Measurements from ENCODE around the gene PRKAG2. TPM values are rescaled to one million over a fixed set of nuclear protein-coding genes. Genes with fewer than 3 reads are reported as not detected.

PRKAG2 gene
- total and polyA plus RNA-seq, 2 of the 13 experiments (the other 11 are each of a cell fraction or from before 2014, with no cell fraction given), result 0.90 to 1.3 TPM

DNA sequence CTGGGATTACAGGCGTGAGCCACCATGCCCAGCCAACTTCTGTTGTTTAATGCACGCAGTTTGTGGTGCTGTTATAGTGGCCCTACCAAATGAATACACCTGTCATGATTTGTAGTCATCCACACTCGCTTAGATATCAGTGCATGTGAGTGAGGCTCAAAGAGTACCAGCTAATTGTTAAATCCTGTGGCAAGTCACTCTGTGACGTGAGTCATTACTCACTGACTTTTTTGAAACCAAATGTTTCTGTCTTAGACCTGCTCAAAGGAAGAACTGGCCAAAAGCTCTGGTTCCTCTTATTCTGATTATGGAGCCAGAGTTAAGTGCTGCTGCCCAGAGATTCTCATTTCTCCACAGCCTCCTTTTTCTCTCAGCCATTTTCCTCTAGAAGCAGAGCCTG, 109.4 kb downstream of the PRKAG2 start:
- Histone ChIP-seq H3K27me3 (ENCODE audit: control insufficient read depth in 1 of 2, insufficient read depth in 2 of 2, low read length in 2 of 2) (peaks cover 5 to 49% of the 10 kb centered on the region in 2 experiments; a peak in 3 of 5 replicates), H3K4me2 (ENCODE audit: low read depth, low read length) (no peak overlapping the region), H3K9me3 (ENCODE audit: low read length) (no peaks in the 10 kb centered on the region), H4K20me1 (ENCODE audit: insufficient read depth, low read length) (no peaks in the 10 kb centered on the region), H3K79me2 (ENCODE audit: insufficient read depth, low read length) (no peaks in the 10 kb centered on the region), H3K4me1 (ENCODE audit: insufficient read depth, low read length) (no peaks in the 10 kb centered on the region), H3K9ac (ENCODE audit: insufficient read depth, low read depth, low read length) (no peak overlapping the region), H3K36me3 (replicated peaks in 1 of 2; ENCODE audit: control insufficient read depth in 1 of 2, insufficient read depth in 2 of 2, low read length in 2 of 2) (no peaks in the 10 kb centered on the region), H3K27ac (ENCODE audit: extremely low read length, insufficient read depth, low read length) (no peak overlapping the region), H2AFZ (ENCODE audit: low read length) (no peak overlapping the region), H3K4me3 (replicated peaks in 1 of 3; ENCODE audit: insufficient read depth in 1 of 3, low read depth in 2 of 3, low read length in 3 of 3) (no peak overlapping the region)
- no TSS peak for BruUV-seq (replicated peaks)
- ATAC-seq, result no peak
- intact Hi-C loops (cut with micrococcal nuclease; ENCODE audit: unreplicated experiment) (no loop called here), in situ Hi-C loops (cut with HindIII; ENCODE audit: extremely low pct_ligation_motif_present, low pct_unique_long_range_greater_than_20kb) (no loop called here)
- no peak for FAIRE-seq
- ChIA-PET POLR2A (no interaction called here), CTCF (ENCODE audit: low intra/inter-chr PET ratio, low total read pairs) (no interaction called here)
- TF ChIP-seq CREB1 (IDR thresholded peaks at IDR 0.05) (peak; percentile 36; the same call in 1 of the 2 replicates), CREB1 (CRISPR knock-in tag; IDR thresholded peaks at IDR 0.05) (no peak)
- TF ChIP-seq, protein P1, sequence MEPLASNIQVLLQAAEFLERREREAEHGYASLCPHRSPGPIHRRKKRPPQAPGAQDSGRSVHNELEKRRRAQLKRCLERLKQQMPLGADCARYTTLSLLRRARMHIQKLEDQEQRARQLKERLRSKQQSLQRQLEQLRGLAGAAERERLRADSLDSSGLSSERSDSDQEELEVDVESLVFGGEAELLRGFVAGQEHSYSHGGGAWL (CRISPR knock-in tag; IDR thresholded peaks at IDR 0.05), result no peak
- DNase-seq (ENCODE audit: low spot score), result no peak
- 17% methylated on average over 4 of the region's 4 CpGs for WGBS (ENCODE audit: low lambda C conversion rate)

DNA sequence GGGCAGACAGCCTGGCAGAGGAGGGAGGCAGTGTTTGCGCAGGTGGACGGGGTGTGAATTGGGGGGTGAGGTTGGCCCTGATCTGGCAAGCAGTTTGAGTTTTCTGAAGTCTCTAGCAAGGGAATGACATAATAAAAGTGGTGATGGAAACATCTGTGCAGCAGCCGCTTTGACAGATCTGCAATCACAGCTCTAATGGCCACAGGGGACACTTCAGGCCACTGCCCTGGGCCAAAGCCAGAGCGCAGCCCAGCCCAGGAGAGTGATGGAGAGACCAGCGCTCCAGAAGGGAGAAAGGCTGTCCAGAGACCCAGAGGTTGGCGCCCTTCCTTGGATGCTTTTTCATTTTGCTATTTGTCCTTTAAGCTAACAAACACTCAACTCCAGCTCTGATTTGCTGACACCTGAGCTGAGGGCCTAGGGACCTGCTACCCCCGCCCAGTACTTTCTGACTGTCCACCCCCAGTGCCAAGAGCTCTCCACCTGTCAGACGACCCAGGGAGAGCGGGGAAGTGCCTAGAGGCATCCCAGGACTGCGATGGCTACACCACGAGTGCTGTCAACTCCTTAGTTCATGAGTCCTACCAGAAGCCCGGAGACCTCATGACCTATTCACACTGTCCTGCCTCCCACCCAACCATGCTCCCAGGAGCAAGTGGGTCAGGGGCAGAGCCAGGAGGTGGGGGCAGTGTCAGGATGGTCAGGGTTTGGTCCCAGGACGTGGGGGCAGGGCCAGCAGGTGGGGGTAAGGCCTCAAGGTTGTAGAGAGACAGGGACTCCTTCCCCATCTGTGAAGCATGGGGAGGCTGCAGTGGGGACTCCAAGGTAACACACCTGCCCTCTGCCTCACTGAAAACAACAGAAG, 112.6 kb downstream of the PRKAG2 start:
- no peaks in the 10 kb centered on the region for H4K20me1 ChIP-seq (ENCODE audit: insufficient read depth, low read length)
- H3K27me3 ChIP-seq (ENCODE audit: control insufficient read depth in 1 of 2, insufficient read depth in 2 of 2, low read length in 2 of 2), result peaks cover 3 to 42% of the 10 kb centered on the region in 2 experiments; a peak in 4 of 5 replicates
- no peaks in the 10 kb centered on the region for H3K36me3 ChIP-seq (replicated peaks in 1 of 2; ENCODE audit: control insufficient read depth in 1 of 2, insufficient read depth in 2 of 2, low read length in 2 of 2)
- BruUV-seq (replicated peaks), result no TSS peak
- ChIA-PET POLR2A (no interaction called here), CTCF (ENCODE audit: low intra/inter-chr PET ratio, low total read pairs) (no interaction called here)
- no peaks in the 10 kb centered on the region for H3K9me3 ChIP-seq (ENCODE audit: low read length)
- H3K9ac ChIP-seq (ENCODE audit: insufficient read depth, low read depth, low read length), result no peak overlapping the region
- no peak overlapping the region for H3K4me3 ChIP-seq (replicated peaks in 1 of 3; ENCODE audit: insufficient read depth in 1 of 3, low read depth in 2 of 3, low read length in 3 of 3)
- in situ Hi-C loops (cut with HindIII; ENCODE audit: extremely low pct_ligation_motif_present, low pct_unique_long_range_greater_than_20kb), result no loop called here
- no peak overlapping the region for H3K4me2 ChIP-seq (ENCODE audit: low read depth, low read length)
- ATAC-seq, result no peak
- H3K79me2 ChIP-seq (ENCODE audit: insufficient read depth, low read length), result no peaks in the 10 kb centered on the region
- no peaks in the 10 kb centered on the region for H3K4me1 ChIP-seq (ENCODE audit: insufficient read depth, low read length)
- FAIRE-seq, result no peak
- intact Hi-C loops (cut with micrococcal nuclease; ENCODE audit: unreplicated experiment), result no loop called here
- no peak overlapping the region for H2AFZ ChIP-seq (ENCODE audit: low read length)
- no peak for DNase-seq (ENCODE audit: low spot score)
- TF ChIP-seq, protein P2, sequence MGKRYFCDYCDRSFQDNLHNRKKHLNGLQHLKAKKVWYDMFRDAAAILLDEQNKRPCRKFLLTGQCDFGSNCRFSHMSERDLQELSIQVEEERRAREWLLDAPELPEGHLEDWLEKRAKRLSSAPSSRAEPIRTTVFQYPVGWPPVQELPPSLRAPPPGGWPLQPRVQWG (CRISPR knock-in tag; IDR thresholded peaks at IDR 0.05; ENCODE audit: borderline replicate concordance, low read depth), result no peak
- TF ChIP-seq RFXANK (CRISPR knock-in tag; IDR thresholded peaks at IDR 0.05), result no peak
- no peak for TF ChIP-seq NCOR1 (IDR thresholded peaks at IDR 0.05; ENCODE audit: borderline replicate concordance, low read length)
- TF ChIP-seq ZSCAN31 (CRISPR knock-in tag; IDR thresholded peaks at IDR 0.05; ENCODE audit: low read depth), result no peak
- no peak for TF ChIP-seq KDM4B (CRISPR knock-in tag; IDR thresholded peaks at IDR 0.05)
- TF ChIP-seq ZSCAN20 (CRISPR knock-in tag; IDR thresholded peaks at IDR 0.05; ENCODE audit: borderline replicate concordance), result no peak
- no peak overlapping the region for H3K27ac ChIP-seq (ENCODE audit: extremely low read length, insufficient read depth, low read length)
- WGBS (ENCODE audit: low lambda C conversion rate), result 48% methylated on average over 7 of the region's 13 CpGs
